ENCODE results near the gene LRRC27.

DNA sequence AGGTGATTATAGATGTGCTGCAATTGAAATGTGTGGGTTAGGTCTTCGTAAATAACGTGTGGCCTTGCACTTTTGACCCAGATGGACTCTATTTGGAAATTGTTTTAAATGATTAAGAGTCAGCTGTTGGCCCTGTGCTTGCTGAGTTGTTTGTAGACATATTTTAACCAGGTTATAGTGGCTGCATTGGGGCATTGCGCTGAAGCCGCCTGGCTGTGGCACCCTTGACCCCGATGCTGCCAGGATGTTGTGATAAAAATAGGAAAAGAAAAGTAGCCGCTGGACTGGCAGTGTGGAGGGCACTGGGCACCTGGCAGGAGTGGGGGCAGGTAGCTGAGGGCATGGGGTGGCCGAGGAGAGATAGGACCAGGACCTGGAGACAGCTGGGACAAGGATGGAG lies 13.4 kb downstream of the LRRC27 start:
- TF ChIP-seq, protein P1, sequence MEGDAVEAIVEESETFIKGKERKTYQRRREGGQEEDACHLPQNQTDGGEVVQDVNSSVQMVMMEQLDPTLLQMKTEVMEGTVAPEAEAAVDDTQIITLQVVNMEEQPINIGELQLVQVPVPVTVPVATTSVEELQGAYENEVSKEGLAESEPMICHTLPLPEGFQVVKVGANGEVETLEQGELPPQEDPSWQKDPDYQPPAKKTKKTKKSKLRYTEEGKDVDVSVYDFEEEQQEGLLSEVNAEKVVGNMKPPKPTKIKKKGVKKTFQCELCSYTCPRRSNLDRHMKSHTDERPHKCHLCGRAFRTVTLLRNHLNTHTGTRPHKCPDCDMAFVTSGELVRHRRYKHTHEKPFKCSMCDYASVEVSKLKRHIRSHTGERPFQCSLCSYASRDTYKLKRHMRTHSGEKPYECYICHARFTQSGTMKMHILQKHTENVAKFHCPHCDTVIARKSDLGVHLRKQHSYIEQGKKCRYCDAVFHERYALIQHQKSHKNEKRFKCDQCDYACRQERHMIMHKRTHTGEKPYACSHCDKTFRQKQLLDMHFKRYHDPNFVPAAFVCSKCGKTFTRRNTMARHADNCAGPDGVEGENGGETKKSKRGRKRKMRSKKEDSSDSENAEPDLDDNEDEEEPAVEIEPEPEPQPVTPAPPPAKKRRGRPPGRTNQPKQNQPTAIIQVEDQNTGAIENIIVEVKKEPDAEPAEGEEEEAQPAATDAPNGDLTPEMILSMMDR (IDR thresholded peaks at IDR 0.05; ENCODE audit: insufficient read depth, low read length): no peak
- no peak for TF ChIP-seq POLR2AphosphoS5 (IDR thresholded peaks at IDR 0.05; ENCODE audit: low read depth)

Data from HL-60 (cell line).